ENCODE measurements around the gene INKA1. TPM values are rescaled to one million over a fixed set of nuclear protein-coding genes. Genes with fewer than 3 reads are reported as not detected.

INKA1 gene
- total and polyA plus RNA-seq, 3 donors from 2014 or later, result 4.0 to 6.3 (median 5.1) TPM

DNA sequence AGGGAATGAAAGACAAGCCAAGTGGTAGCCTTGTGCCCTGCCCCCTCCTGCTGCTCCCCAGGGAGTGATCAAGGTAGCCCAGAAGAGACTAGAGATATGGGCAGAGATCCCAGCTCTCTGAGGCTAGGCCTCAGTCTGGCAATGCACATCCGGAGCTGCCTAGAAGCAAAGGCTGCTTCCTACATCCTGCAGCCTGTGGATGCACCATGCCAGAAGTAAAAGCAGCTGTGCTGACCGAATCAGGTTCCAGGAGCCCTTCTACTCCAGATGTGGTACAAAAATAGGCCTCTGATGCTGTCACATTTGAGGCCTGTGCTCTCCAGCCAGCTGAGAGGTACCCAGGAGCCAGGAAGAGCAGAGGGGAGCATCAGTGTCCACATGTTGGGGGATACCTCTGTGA lies 37.3 kb downstream of the INKA1 start:
- peaks cover 3% of the 10 kb centered on the region for H3K4me1 ChIP-seq
- TF ChIP-seq, protein P1, sequence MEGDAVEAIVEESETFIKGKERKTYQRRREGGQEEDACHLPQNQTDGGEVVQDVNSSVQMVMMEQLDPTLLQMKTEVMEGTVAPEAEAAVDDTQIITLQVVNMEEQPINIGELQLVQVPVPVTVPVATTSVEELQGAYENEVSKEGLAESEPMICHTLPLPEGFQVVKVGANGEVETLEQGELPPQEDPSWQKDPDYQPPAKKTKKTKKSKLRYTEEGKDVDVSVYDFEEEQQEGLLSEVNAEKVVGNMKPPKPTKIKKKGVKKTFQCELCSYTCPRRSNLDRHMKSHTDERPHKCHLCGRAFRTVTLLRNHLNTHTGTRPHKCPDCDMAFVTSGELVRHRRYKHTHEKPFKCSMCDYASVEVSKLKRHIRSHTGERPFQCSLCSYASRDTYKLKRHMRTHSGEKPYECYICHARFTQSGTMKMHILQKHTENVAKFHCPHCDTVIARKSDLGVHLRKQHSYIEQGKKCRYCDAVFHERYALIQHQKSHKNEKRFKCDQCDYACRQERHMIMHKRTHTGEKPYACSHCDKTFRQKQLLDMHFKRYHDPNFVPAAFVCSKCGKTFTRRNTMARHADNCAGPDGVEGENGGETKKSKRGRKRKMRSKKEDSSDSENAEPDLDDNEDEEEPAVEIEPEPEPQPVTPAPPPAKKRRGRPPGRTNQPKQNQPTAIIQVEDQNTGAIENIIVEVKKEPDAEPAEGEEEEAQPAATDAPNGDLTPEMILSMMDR (IDR thresholded peaks at IDR 0.05), result no peak
- no peak for TF ChIP-seq POLR2A (IDR thresholded peaks at IDR 0.05)
- H3K27ac ChIP-seq, result no peak overlapping the region
- H3K27me3 ChIP-seq, result no peaks in the 10 kb centered on the region
- no peaks in the 10 kb centered on the region for H3K36me3 ChIP-seq (ENCODE audit: low read depth, missing control alignments)
- no peak overlapping the region for H3K4me3 ChIP-seq
- intact Hi-C loops (cut with DNase I; ENCODE audit: low total_unique reads), result no loop called here
- H3K9me3 ChIP-seq, result no peaks in the 10 kb centered on the region
- DNase-seq, result no peak
- 49 to 60% methylated on average over 1 to 2 of the region's 2 CpGs for WGBS, 2 donors

DNA sequence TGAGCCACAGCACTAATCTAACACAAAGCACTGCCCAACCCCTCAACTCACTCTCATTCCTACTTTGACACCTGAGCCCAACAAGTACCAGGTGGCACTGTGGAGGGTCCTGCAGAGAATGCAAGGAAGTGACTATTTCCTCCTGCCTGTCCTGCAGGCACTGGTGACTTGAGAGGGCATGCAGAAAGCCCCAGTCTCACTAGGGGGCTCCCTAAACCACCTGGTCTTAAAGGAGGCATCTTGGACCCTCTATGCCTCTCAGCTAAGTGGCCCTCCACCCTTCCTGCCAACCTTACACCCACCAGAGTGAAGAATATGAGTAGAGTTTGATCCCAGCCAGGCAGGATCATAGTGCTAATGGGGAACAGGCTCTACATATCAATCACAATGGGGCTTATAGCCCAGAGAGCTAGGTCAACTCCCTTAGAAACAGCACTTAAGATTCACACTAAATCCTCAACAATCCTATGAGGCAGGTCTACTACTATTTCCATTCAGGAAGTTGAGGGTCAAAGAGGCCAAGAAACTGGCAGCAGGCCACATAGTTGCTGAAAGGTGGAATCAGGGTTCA lies 38.1 kb downstream of the INKA1 start:
- Histone ChIP-seq H3K27me3 (no peaks in the 10 kb centered on the region), H3K36me3 (ENCODE audit: low read depth, missing control alignments) (no peaks in the 10 kb centered on the region), H3K27ac (no peak overlapping the region), H3K9me3 (no peaks in the 10 kb centered on the region), H3K4me1 (peaks cover 3% of the 10 kb centered on the region), H3K4me3 (no peak overlapping the region)
- peak; percentile 26 for DNase-seq
- intact Hi-C loops (cut with DNase I; ENCODE audit: low total_unique reads), result no loop called here
- TF ChIP-seq, protein P1 (IDR thresholded peaks at IDR 0.05), result no peak
- TF ChIP-seq POLR2A (IDR thresholded peaks at IDR 0.05), result no peak

DNA sequence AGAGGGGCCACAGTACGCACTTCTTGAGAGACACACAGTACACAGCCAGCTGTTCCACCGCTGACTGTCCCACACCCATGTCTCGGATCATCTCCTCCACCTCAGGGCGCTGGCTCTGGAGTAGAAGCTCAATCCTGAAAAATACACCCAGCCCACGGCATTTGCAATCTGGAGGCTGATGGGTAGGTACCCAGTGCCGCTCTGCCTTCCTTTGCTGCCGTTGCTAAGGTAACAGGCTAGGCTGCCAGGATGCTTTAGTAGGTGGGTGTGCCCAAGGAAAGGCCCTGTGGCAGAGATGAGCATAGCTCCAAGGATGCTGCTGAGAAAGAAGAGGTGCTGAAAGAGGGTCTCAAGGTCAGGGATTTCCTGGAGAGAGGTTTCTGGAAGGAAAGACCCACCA lies 38.7 kb downstream of the INKA1 start:
- no peak overlapping the region for H3K4me3 ChIP-seq
- intact Hi-C loops (cut with DNase I; ENCODE audit: low total_unique reads), result no loop called here
- no peak for DNase-seq

DNA sequence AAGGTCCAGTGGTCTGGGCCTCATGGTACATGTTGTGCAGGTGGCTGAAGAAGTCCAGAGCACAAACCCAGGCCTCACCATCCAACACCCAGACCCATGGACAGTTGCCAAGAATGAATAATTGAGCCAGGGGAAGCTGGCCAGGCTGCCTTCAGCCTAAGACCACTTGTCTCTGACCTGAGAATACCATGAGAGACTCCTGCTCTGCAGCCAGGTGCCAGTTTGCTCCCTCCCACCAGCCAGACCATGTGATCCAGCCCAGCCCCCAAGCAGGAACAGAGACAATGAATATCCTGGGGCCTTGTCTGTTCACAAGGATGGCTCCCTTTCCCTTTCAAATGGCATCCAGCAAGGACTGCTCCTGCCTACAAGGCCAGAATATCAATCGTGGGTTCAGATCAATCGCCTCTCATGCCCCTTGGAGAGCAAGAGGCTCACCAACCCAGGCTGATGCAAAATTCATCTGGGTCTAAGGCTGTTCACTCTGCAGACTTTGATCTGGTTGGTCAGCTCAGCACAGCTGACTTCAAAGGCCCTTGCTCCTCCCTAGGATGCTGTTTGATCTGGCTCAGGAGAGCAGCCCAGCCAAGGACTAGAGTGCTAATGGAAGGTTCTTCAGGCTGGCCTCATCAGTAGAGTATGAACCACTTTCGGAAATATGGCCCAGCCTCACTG lies 39.9 kb downstream of the INKA1 start:
- no peak for DNase-seq

More for the DNA sequence above, 38.7 kb downstream of the INKA1 start:
- H3K9me3 ChIP-seq, result no peaks in the 10 kb centered on the region
- H3K36me3 ChIP-seq (ENCODE audit: low read depth, missing control alignments), result no peaks in the 10 kb centered on the region
- WGBS, 2 donors, result 95 to 98% methylated on average over 7 of the region's 7 CpGs
- H3K4me1 ChIP-seq, result peaks cover 3% of the 10 kb centered on the region
- TF ChIP-seq POLR2A (IDR thresholded peaks at IDR 0.05), result no peak
- TF ChIP-seq, protein P1 (IDR thresholded peaks at IDR 0.05), result no peak
- H3K27ac ChIP-seq, result no peak overlapping the region
- H3K27me3 ChIP-seq, result no peaks in the 10 kb centered on the region

More for the DNA sequence above, 39.9 kb downstream of the INKA1 start:
- H3K9me3 ChIP-seq, result no peaks in the 10 kb centered on the region
- WGBS, 2 donors, result 82 to 83% methylated on average over 3 of the region's 3 CpGs
- no peaks in the 10 kb centered on the region for H3K27me3 ChIP-seq
- H3K4me1 ChIP-seq, result peaks cover 3% of the 10 kb centered on the region
- intact Hi-C loops (cut with DNase I; ENCODE audit: low total_unique reads), result no loop called here
- no peak overlapping the region for H3K27ac ChIP-seq
- H3K36me3 ChIP-seq (ENCODE audit: low read depth, missing control alignments), result no peaks in the 10 kb centered on the region
- TF ChIP-seq, protein P1 (IDR thresholded peaks at IDR 0.05), result no peak
- TF ChIP-seq POLR2A (IDR thresholded peaks at IDR 0.05), result no peak
- no peak overlapping the region for H3K4me3 ChIP-seq
